ENCODE results near the gene LSAMP.

DNA sequence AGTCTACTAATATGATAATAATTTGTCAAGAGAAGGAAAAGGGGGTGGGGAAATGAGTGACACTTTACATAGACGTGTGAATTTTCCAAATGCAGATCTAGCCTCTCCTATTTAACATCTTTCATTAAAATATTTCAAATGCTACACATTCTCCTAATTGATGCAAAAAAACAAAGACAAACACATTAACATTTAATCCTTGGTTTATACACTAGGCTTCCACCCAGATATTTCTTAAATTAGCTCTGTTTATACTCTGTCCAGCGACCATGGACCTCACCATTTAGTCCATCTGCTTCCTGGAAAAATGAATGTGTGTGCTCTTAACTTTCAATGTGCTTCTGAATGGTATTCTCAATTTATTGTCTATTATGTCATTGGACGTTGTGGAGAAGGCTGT is 409.9 kb downstream of the LSAMP start:
- TF ChIP-seq, protein P1, sequence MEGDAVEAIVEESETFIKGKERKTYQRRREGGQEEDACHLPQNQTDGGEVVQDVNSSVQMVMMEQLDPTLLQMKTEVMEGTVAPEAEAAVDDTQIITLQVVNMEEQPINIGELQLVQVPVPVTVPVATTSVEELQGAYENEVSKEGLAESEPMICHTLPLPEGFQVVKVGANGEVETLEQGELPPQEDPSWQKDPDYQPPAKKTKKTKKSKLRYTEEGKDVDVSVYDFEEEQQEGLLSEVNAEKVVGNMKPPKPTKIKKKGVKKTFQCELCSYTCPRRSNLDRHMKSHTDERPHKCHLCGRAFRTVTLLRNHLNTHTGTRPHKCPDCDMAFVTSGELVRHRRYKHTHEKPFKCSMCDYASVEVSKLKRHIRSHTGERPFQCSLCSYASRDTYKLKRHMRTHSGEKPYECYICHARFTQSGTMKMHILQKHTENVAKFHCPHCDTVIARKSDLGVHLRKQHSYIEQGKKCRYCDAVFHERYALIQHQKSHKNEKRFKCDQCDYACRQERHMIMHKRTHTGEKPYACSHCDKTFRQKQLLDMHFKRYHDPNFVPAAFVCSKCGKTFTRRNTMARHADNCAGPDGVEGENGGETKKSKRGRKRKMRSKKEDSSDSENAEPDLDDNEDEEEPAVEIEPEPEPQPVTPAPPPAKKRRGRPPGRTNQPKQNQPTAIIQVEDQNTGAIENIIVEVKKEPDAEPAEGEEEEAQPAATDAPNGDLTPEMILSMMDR (IDR thresholded peaks at IDR 0.05; ENCODE audit: low read depth, low read length): no peak
- TF ChIP-seq EZH2phosphoT487 (IDR thresholded peaks at IDR 0.05; ENCODE audit: low read depth): no peak
